Measurements from ENCODE around the gene CIPC. TPM values are rescaled to one million over a fixed set of nuclear protein-coding genes. Genes with fewer than 3 reads are reported as not detected.

The CIPC gene
- polyA plus RNA-seq, 2 donors = 9.3 to 12.0 TPM

GRCh38 chr14:77154421-77154820 lies 56.4 kb downstream of the CIPC start:
- H3K27me3 ChIP-seq (ENCODE audit: control insufficient read depth in 1 of 2, insufficient read depth in 2 of 2, low read length in 2 of 2) = no peaks in the 10 kb centered on the region
- WGBS, 2 donors = 47 to 55% methylated on average over 7 of the region's 7 CpGs

GRCh38 chr14:77155083-77155482 lies 57.0 kb downstream of the CIPC start:
- no peak overlapping the region for H3K27ac ChIP-seq (ENCODE audit: low read depth in 2 of 2, low read length in 1 of 2)
- no peaks in the 10 kb centered on the region for H3K36me3 ChIP-seq (ENCODE audit: control insufficient read depth in 2 of 2, insufficient read depth in 2 of 2, low read length in 1 of 2)
- no peak overlapping the region for H3K4me3 ChIP-seq (ENCODE audit: low read depth in 1 of 2, low read length in 2 of 2)
- H3K4me1 ChIP-seq (ENCODE audit: control insufficient read depth in 2 of 2, insufficient read depth in 2 of 2, low read length in 1 of 2) = peaks cover 0 to 10% of the 10 kb centered on the region in 2 donors
- no peaks in the 10 kb centered on the region for H3K9me3 ChIP-seq (ENCODE audit: control insufficient read depth in 2 of 2, insufficient read depth in 1 of 2, low read depth in 1 of 2, low read length in 1 of 2)
- WGBS, 2 donors = 61 to 65% methylated on average over 2 of the region's 2 CpGs
- no peaks in the 10 kb centered on the region for H3K27me3 ChIP-seq (ENCODE audit: control insufficient read depth in 1 of 2, insufficient read depth in 2 of 2, low read length in 2 of 2)

More at GRCh38 chr14:77154421-77154820, 56.4 kb downstream of the CIPC start:
- H3K9me3 ChIP-seq (ENCODE audit: control insufficient read depth in 2 of 2, insufficient read depth in 1 of 2, low read depth in 1 of 2, low read length in 1 of 2) = no peaks in the 10 kb centered on the region
- no peak overlapping the region for H3K27ac ChIP-seq (ENCODE audit: low read depth in 2 of 2, low read length in 1 of 2)
- peaks cover 0 to 10% of the 10 kb centered on the region in 2 donors for H3K4me1 ChIP-seq (ENCODE audit: control insufficient read depth in 2 of 2, insufficient read depth in 2 of 2, low read length in 1 of 2)
- no peaks in the 10 kb centered on the region for H3K36me3 ChIP-seq (ENCODE audit: control insufficient read depth in 2 of 2, insufficient read depth in 2 of 2, low read length in 1 of 2)
- H3K4me3 ChIP-seq (ENCODE audit: low read depth in 1 of 2, low read length in 2 of 2) = no peak overlapping the region

GRCh38 chr14:77157740-77158139 lies 59.7 kb downstream of the CIPC start:
- peaks cover 0 to 10% of the 10 kb centered on the region in 2 donors for H3K4me1 ChIP-seq (ENCODE audit: control insufficient read depth in 2 of 2, insufficient read depth in 2 of 2, low read length in 1 of 2)
- H3K9me3 ChIP-seq (ENCODE audit: control insufficient read depth in 2 of 2, insufficient read depth in 1 of 2, low read depth in 1 of 2, low read length in 1 of 2) = no peaks in the 10 kb centered on the region
- no peaks in the 10 kb centered on the region for H3K27me3 ChIP-seq (ENCODE audit: control insufficient read depth in 1 of 2, insufficient read depth in 2 of 2, low read length in 2 of 2)
- no peak overlapping the region for H3K4me3 ChIP-seq (ENCODE audit: low read depth in 1 of 2, low read length in 2 of 2)
- WGBS, 2 donors = 48 to 57% methylated on average over 11 of the region's 11 CpGs
- H3K27ac ChIP-seq (ENCODE audit: low read depth in 2 of 2, low read length in 1 of 2) = no peak overlapping the region
- no peaks in the 10 kb centered on the region for H3K36me3 ChIP-seq (ENCODE audit: control insufficient read depth in 2 of 2, insufficient read depth in 2 of 2, low read length in 1 of 2)

GRCh38 chr14:77158175-77158881 lies 60.3 kb downstream of the CIPC start:
- H3K4me3 ChIP-seq (ENCODE audit: low read depth in 1 of 2, low read length in 2 of 2) = no peak overlapping the region
- H3K4me1 ChIP-seq (ENCODE audit: control insufficient read depth in 2 of 2, insufficient read depth in 2 of 2, low read length in 1 of 2) = peaks cover 0 to 7% of the 10 kb centered on the region in 2 donors
- H3K27me3 ChIP-seq (ENCODE audit: control insufficient read depth in 1 of 2, insufficient read depth in 2 of 2, low read length in 2 of 2) = no peaks in the 10 kb centered on the region
- no peaks in the 10 kb centered on the region for H3K9me3 ChIP-seq (ENCODE audit: control insufficient read depth in 2 of 2, insufficient read depth in 1 of 2, low read depth in 1 of 2, low read length in 1 of 2)
- H3K36me3 ChIP-seq (ENCODE audit: control insufficient read depth in 2 of 2, insufficient read depth in 2 of 2, low read length in 1 of 2) = no peaks in the 10 kb centered on the region
- WGBS, 2 donors = 8 to 14% methylated on average over 18 of the region's 18 CpGs
- H3K27ac ChIP-seq (ENCODE audit: low read depth in 2 of 2, low read length in 1 of 2) = no peak overlapping the region

- 64 to 77% methylated on average over 2 of the region's 2 CpGs for WGBS, 2 donors
- H3K27me3 ChIP-seq (ENCODE audit: control insufficient read depth in 1 of 2, insufficient read depth in 2 of 2, low read length in 2 of 2) = no peaks in the 10 kb centered on the region
- H3K4me3 ChIP-seq (ENCODE audit: low read depth in 1 of 2, low read length in 2 of 2) = no peak overlapping the region
- H3K9me3 ChIP-seq (ENCODE audit: control insufficient read depth in 2 of 2, insufficient read depth in 1 of 2, low read depth in 1 of 2, low read length in 1 of 2) = no peaks in the 10 kb centered on the region
- no peaks in the 10 kb centered on the region for H3K36me3 ChIP-seq (ENCODE audit: control insufficient read depth in 2 of 2, insufficient read depth in 2 of 2, low read length in 1 of 2)
- no peak overlapping the region for H3K27ac ChIP-seq (ENCODE audit: low read depth in 2 of 2, low read length in 1 of 2)
- peaks cover 0 to 7% of the 10 kb centered on the region in 2 donors for H3K4me1 ChIP-seq (ENCODE audit: control insufficient read depth in 2 of 2, insufficient read depth in 2 of 2, low read length in 1 of 2)
Observed at GRCh38 chr14:77158882-77159255, 60.8 kb downstream of the CIPC start.

- H3K27me3 ChIP-seq (ENCODE audit: control insufficient read depth in 1 of 2, insufficient read depth in 2 of 2, low read length in 2 of 2) = no peaks in the 10 kb centered on the region
- no peaks in the 10 kb centered on the region for H3K36me3 ChIP-seq (ENCODE audit: control insufficient read depth in 2 of 2, insufficient read depth in 2 of 2, low read length in 1 of 2)
- WGBS, 2 donors = 77 to 82% methylated on average over 4 of the region's 4 CpGs
- H3K4me1 ChIP-seq (ENCODE audit: control insufficient read depth in 2 of 2, insufficient read depth in 2 of 2, low read length in 1 of 2) = peaks cover 0 to 7% of the 10 kb centered on the region in 2 donors
- no peaks in the 10 kb centered on the region for H3K9me3 ChIP-seq (ENCODE audit: control insufficient read depth in 2 of 2, insufficient read depth in 1 of 2, low read depth in 1 of 2, low read length in 1 of 2)
- H3K4me3 ChIP-seq (ENCODE audit: low read depth in 1 of 2, low read length in 2 of 2) = no peak overlapping the region
- H3K27ac ChIP-seq (ENCODE audit: low read depth in 2 of 2, low read length in 1 of 2) = no peak overlapping the region
Observed at GRCh38 chr14:77161011-77161410, 63.0 kb downstream of the CIPC start.

Other genes with a start within 250 kb of the CIPC start
- gene IRF2BPL, start 69.5 kb upstream of the CIPC start, polyA plus RNA-seq = 1 to 10 TPM; 3.5 to 9.5 TPM
- not detected for gene ZDHHC22, start 43.5 kb downstream of the CIPC start, polyA plus RNA-seq
- 10 to 100 TPM in 1 of 2 donors, 1 to 10 TPM in 1; 3.7 to 11.1 TPM for gene TMEM63C, start 83.5 kb downstream of the CIPC start, polyA plus RNA-seq
- gene NGB, start 172.9 kb downstream of the CIPC start, polyA plus RNA-seq = under 1 TPM in 1 of 2 donors, not detected in 1; 0.04 TPM
- gene POMT2, start 222.6 kb downstream of the CIPC start, polyA plus RNA-seq = 10 to 100 TPM in 1 of 2 donors, 1 to 10 TPM in 1; 5.8 to 11.5 TPM
- gene GSTZ1, start 222.8 kb downstream of the CIPC start, polyA plus RNA-seq = 10 to 100 TPM; 22.2 to 34.2 TPM

Measured in esophagus (tissue), 2 donors.